RWPE1 (cell line): Measurements from ENCODE around the gene TBC1D16.
A peak's percentile ranks its signal among the peaks of the same experiment; 100 is the strongest.

Experiments used
- CTCF ChIA-PET: fragments of 350-600 bp; sonication (Branson Sonifier 250); formaldehyde crosslinking; extraction: SDS; loops from one replicate; lab custom pipeline; 2021; lab: Yijun Ruan, JAX
- POLR2A ChIA-PET: fragments of 400-600 bp; formaldehyde crosslinking; extraction: SDS; loops from one replicate; lab custom pipeline; 2020; ENCODE audit warnings: antibody characterized with exemption; ENCODE audit not compliant: low non-redundant PET; lab: Yijun Ruan, JAX
- DNase-seq: peaks from one replicate; pipeline ENCODE4 v3.0.0; 2012; ENCODE audit warnings: low spot score
- H3K27ac ChIP-seq: fragments of 450-650 bp; 2 replicates; pipeline ENCODE4 v1.5.1; 2017
- CTCF ChIP-seq: fragments of 450-650 bp; conservative IDR thresholded peaks from 2 replicates; pipeline ENCODE4 v1.5.1; 2017; ENCODE audit warnings: low read depth, mild to moderate bottlenecking

The TBC1D16 gene

GRCh38 chr17:80035687-80035936 is at the start of gene TBC1D16:
Gene TBC1D16 (minus strand): TSS chr17:80035872. CDS start chr17:80013547, 22,325 bp downstream.
- DNase-seq, result no peak
- ChIA-PET POLR2A (no interaction called here), CTCF (no interaction called here)
- H3K27ac ChIP-seq, result peak within 1 kb of the TSS; percentile 78
- TF ChIP-seq CTCF, result no peak

- POLR2A ChIA-PET, result no interaction called here
- no peak for TF ChIP-seq CTCF
- CTCF ChIA-PET, result interaction anchor here (0.6 kb wide), 1 partner anchor 17 kb away, joined by 4 read pairs; the partner anchor contains the start of gene GAA
- DNase-seq, result no peak
- no peak overlapping the region for H3K27ac ChIP-seq
These were observed 49.1 kb upstream of the TBC1D16 start for GRCh38 chr17:80084773-80085172.

- H3K27ac ChIP-seq, result no peak overlapping the region
- ChIA-PET CTCF (interaction anchor here (0.5 to 2.4 kb wide), 12 partner anchors 12 to 341 kb away, joined by 3 to 14 read pairs (median 3); no protein-coding TSS in a partner anchor), POLR2A (interaction anchor here (0.6 to 0.9 kb wide), 2 partner anchors 18 to 63 kb away, joined by 3 to 5 read pairs; partner anchors contain the start of gene GAA)
- TF ChIP-seq CTCF, result no peak
- DNase-seq, result no peak
These were observed 47.5 kb upstream of the TBC1D16 start for GRCh38 chr17:80083136-80083661.

GRCh38 chr17:80082403-80083135 is 46.9 kb upstream of the TBC1D16 start:
- ChIA-PET POLR2A (interaction anchor here (0.6 to 0.9 kb wide), 2 partner anchors 19 to 64 kb away, joined by 3 to 5 read pairs; partner anchors contain the start of gene GAA), CTCF (interaction anchor here (0.6 to 2.4 kb wide), 12 partner anchors 13 to 340 kb away, joined by 3 to 14 read pairs (median 3); no protein-coding TSS in a partner anchor)
- H3K27ac ChIP-seq, result no peak overlapping the region
- DNase-seq, result peak; percentile 63
- peak; percentile 91 for TF ChIP-seq CTCF

GRCh38 chr17:80081596-80081995 is 45.9 kb upstream of the TBC1D16 start:
- TF ChIP-seq CTCF, result no peak
- CTCF ChIA-PET, result interaction anchor here (0.6 to 2.4 kb wide), 4 partner anchors 19 to 74 kb away, joined by 3 to 14 read pairs (median 4); no protein-coding TSS in a partner anchor
- POLR2A ChIA-PET, result no interaction called here
- DNase-seq, result no peak
- H3K27ac ChIP-seq, result no peak overlapping the region

DNA sequence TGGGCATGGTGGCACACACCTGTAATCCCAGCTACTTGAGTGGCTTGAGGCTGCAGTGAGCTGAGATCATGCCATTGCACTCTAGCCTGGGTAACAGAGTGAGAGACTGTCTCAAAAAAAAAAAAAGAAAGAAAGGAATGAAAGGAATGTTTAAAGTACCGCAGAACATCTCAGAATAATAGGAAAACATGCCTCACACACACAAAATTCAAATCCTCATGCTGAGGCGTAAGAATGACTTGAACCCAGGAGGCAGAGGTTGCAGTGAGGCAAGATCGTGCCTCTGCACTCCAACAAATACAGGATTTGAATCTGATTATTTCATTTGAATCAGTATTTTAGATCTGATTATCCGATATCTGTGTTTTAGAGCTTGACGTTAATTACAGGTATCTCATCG is 44.4 kb upstream of the TBC1D16 start:
- no peak for DNase-seq
- no peak overlapping the region for H3K27ac ChIP-seq
- POLR2A ChIA-PET, result no interaction called here
- no peak for TF ChIP-seq CTCF
- CTCF ChIA-PET, result interaction anchor here (0.7 kb wide), 1 partner anchor 225 kb away, joined by 3 read pairs; no protein-coding TSS in a partner anchor
